ENCODE data around the gene AK1. TPM values are rescaled to one million over a fixed set of nuclear protein-coding genes. Genes with fewer than 3 reads are reported as not detected.

AK1 gene
- total and polyA plus RNA-seq, 10 of the 15 experiments (the other 5 are each of a cell fraction or from before 2014, with no cell fraction given): 0.23 to 3.1 (median 1.8) TPM

- TF ChIP-seq SUPT20H (IDR thresholded peaks at IDR 0.05; ENCODE audit: borderline replicate concordance, control insufficient read depth, low read depth, low read length): no peak
- TF ChIP-seq ZNF24 (IDR thresholded peaks at IDR 0.05): no peak
- no peak for TF ChIP-seq YY1 (IDR thresholded peaks at IDR 0.05; ENCODE audit: low read depth, low read length)
- no peak for TF ChIP-seq ZNF217 (IDR thresholded peaks at IDR 0.05)
- TF ChIP-seq ZBTB4 (CRISPR knock-in tag; IDR thresholded peaks at IDR 0.05): no peak
- no peak for TF ChIP-seq BMI1 (IDR thresholded peaks at IDR 0.05; ENCODE audit: borderline replicate concordance)
- no peak for TF ChIP-seq CEBPZ (IDR thresholded peaks at IDR 0.05; ENCODE audit: low read depth, low read length)
- no peak for TF ChIP-seq ZSCAN29 (IDR thresholded peaks at IDR 0.05)
- TF ChIP-seq IRF5 (IDR thresholded peaks at IDR 0.05; ENCODE audit: borderline replicate concordance): no peak
- no peak for TF ChIP-seq GABPA (IDR thresholded peaks at IDR 0.05; ENCODE audit: low read depth)
Observed at GRCh38 chr9:127847833-127848755, 29.4 kb downstream of the AK1 start (continued).

All from GM12878 (cell line).